Fibroblast of lung (primary cell): Measurements from ENCODE around the gene GABBR1. TPM values are rescaled to one million over a fixed set of nuclear protein-coding genes. Genes with fewer than 3 reads are reported as not detected.

Experiments
- DNase-seq, 2 donors: peaks; one replicate each; pipeline versions ENCODE4 v3.0.0 to v3.0.0-alpha.2; 2010; ENCODE audit warnings: low read depth in 2 of 2
- H2AFZ ChIP-seq: 2 replicates; pipeline ENCODE4 v1.5.1; 2012; ENCODE audit warnings: low read length, control low read depth, inconsistent platforms
- H3K27ac ChIP-seq: 2 replicates; pipeline ENCODE4 v1.5.1; 2011; ENCODE audit warnings: low read length, control low read depth; ENCODE audit not compliant: insufficient read depth
- H3K27me3 ChIP-seq: 2 replicates; pipeline ENCODE4 v1.5.1; 2011; ENCODE audit warnings: mild to moderate bottlenecking, low read length; ENCODE audit not compliant: control insufficient read depth, insufficient read depth
- H3K36me3 ChIP-seq: 2 replicates; pipeline ENCODE4 v1.5.1; 2011; ENCODE audit warnings: low read length; ENCODE audit not compliant: control insufficient read depth, insufficient read depth
- H3K4me1 ChIP-seq: 2 replicates; pipeline ENCODE4 v1.5.1; 2011; ENCODE audit warnings: low read length; ENCODE audit not compliant: control insufficient read depth, insufficient read depth; ENCODE audit errors: extremely low read depth
- H3K4me2 ChIP-seq: 2 replicates; pipeline ENCODE4 v1.5.1; 2011; ENCODE audit warnings: low read length, control low read depth; ENCODE audit not compliant: insufficient read depth; ENCODE audit errors: extremely low read depth
- H3K4me3 ChIP-seq, 4 experiments: fragments of 200-600 bp in 1 of 4; sonication (generic) in 1 of 4; replicated peaks in 1 of 4; 2 replicates each; pipeline ENCODE4 v1.5.1; 2011 to 2016; ENCODE audit warnings: low read length in 4 of 4, low read depth in 3 of 4, mild to moderate bottlenecking in 3 of 4, control low read depth in 2 of 4, inconsistent platforms in 1 of 4, mixed read lengths in 1 of 4; ENCODE audit not compliant: insufficient read depth in 1 of 4; ENCODE audit errors: control extremely low read depth in 1 of 4
- H3K79me2 ChIP-seq: 2 replicates; pipeline ENCODE4 v1.5.1; 2012; ENCODE audit warnings: mild to moderate bottlenecking, low read length, inconsistent platforms; ENCODE audit not compliant: control insufficient read depth, insufficient read depth
- H3K9ac ChIP-seq: 2 replicates; pipeline ENCODE4 v1.5.1; 2011; ENCODE audit warnings: mild to moderate bottlenecking, low read length, control low read depth; ENCODE audit not compliant: insufficient read depth
- H3K9me3 ChIP-seq: 2 replicates; pipeline ENCODE4 v1.5.1; 2012; ENCODE audit warnings: low read depth, low read length; ENCODE audit not compliant: control insufficient read depth, insufficient read depth
- H4K20me1 ChIP-seq: 2 replicates; pipeline ENCODE4 v1.5.1; 2011; ENCODE audit warnings: low read length; ENCODE audit not compliant: control insufficient read depth, insufficient read depth; ENCODE audit errors: extremely low read depth
- CTCF ChIP-seq, 2 donors: IDR thresholded peaks in 1 of 2; conservative IDR thresholded peaks in 1 of 2; 1 replicate in 1 of 2; 2 replicates in 1 of 2; pipeline ENCODE4 v1.5.1; 2011 to 2012; ENCODE audit warnings: low read length in 2 of 2, control low read depth in 1 of 2, inconsistent platforms in 1 of 2, low read depth in 1 of 2, mild to moderate bottlenecking in 1 of 2
- EZH2 ChIP-seq: IDR thresholded peaks from 2 replicates; pipeline ENCODE4 v1.5.1; 2012; ENCODE audit warnings: low read length, control low read depth, mild to moderate bottlenecking; ENCODE audit errors: missing control alignments
- polyA plus RNA-seq, 2 donors: library from polyadenylated mRNA; depleted of rRNA in 1 of 2; stranded (reverse) in 1 of 2; unstranded in 1 of 2; fragments of >200 nt; gene quantifications; 2 replicates each; pipeline ENCODE4 v1.2.1, GENCODE V29; 2011 to 2012; ENCODE audit warnings: missing spikeins in 1 of 2
- total RNA-seq: library from RNA; depleted of rRNA; stranded (reverse); fragments of >200 nt; gene quantifications from 2 replicates; pipeline ENCODE4 v1.2.1, GENCODE V29; 2014

GABBR1 gene
- total and polyA plus RNA-seq, 2 donors (not counting 1 experiment from before 2014, with no cell fraction given) = 10.9 to 13.4 TPM

GRCh38 chr6:29598172-29598747, 34.7 kb downstream of the GABBR1 start:
- DNase-seq = no peak
- Histone ChIP-seq H3K9me3 (no peaks in the 10 kb centered on the region), H3K9ac (no peak overlapping the region), H3K4me3 (no peak overlapping the region), H3K4me1 (no peaks in the 10 kb centered on the region), H3K79me2 (no peaks in the 10 kb centered on the region), H3K4me2 (no peak overlapping the region), H3K27ac (no peak overlapping the region), H3K36me3 (no peaks in the 10 kb centered on the region), H4K20me1 (no peaks in the 10 kb centered on the region), H3K27me3 (no peaks in the 10 kb centered on the region), H2AFZ (no peak overlapping the region)
- TF ChIP-seq CTCF (conservative IDR thresholded peaks at IDR 0.05 in 1 of 2, IDR thresholded peaks at IDR 0.05 in 1 of 2; ENCODE audit: low read depth in 1 of 2, low read length in 2 of 2) (no peak), EZH2 (no peak)

- no peak for DNase-seq
- Histone ChIP-seq H3K9ac (no peak overlapping the region), H3K27ac (no peak overlapping the region), H3K4me3 (no peak overlapping the region), H3K36me3 (no peaks in the 10 kb centered on the region), H3K9me3 (no peaks in the 10 kb centered on the region), H3K27me3 (no peaks in the 10 kb centered on the region), H2AFZ (no peak overlapping the region), H4K20me1 (no peaks in the 10 kb centered on the region), H3K4me2 (no peak overlapping the region), H3K4me1 (no peaks in the 10 kb centered on the region), H3K79me2 (no peaks in the 10 kb centered on the region)
- TF ChIP-seq EZH2 (no peak), CTCF (conservative IDR thresholded peaks at IDR 0.05 in 1 of 2, IDR thresholded peaks at IDR 0.05 in 1 of 2; ENCODE audit: low read depth in 1 of 2, low read length in 2 of 2) (no peak)
These were observed 35.8 kb downstream of the GABBR1 start for GRCh38 chr6:29597184-29597583.

GRCh38 chr6:29596381-29596900, 36.5 kb downstream of the GABBR1 start:
- DNase-seq = no peak
- Histone ChIP-seq H3K79me2 (no peaks in the 10 kb centered on the region), H3K27ac (no peak overlapping the region), H4K20me1 (no peaks in the 10 kb centered on the region), H3K4me1 (no peaks in the 10 kb centered on the region), H3K9ac (no peak overlapping the region), H3K9me3 (no peaks in the 10 kb centered on the region), H3K27me3 (no peaks in the 10 kb centered on the region), H3K4me2 (no peak overlapping the region), H3K36me3 (no peaks in the 10 kb centered on the region), H3K4me3 (no peak overlapping the region), H2AFZ (no peak overlapping the region)
- no peak for TF ChIP-seq CTCF (conservative IDR thresholded peaks at IDR 0.05 in 1 of 2, IDR thresholded peaks at IDR 0.05 in 1 of 2; ENCODE audit: low read depth in 1 of 2, low read length in 2 of 2)
